Stimulated activated naive CD8-positive, alpha-beta T cell treated with anti-CD3 and anti-CD28 coated beads, Interleukin-15, amount 100 ng/mL, for 72 hours (primary cell): ENCODE data around the gene ATP1A4.
"Not testable (repeated sequence)": the region's sequence is repeated elsewhere in the genome, so short reads cannot be mapped to it uniquely, and the experiment has no call there.

Experiments used
- ATAC-seq: fragments of 150-1000 bp; cut with Tn5 transposase; 2 replicates; pipeline ENCODE4 v1.10.0; 2021; ENCODE audit warnings: mild to moderate bottlenecking, moderate library complexity
- DNase-seq, 2 donors: peaks; one replicate each; pipeline ENCODE4 v3.0.0; 2021 to 2022
- H3K27ac Mint-ChIP-seq, 2 donors: one replicate each; pipeline ENCODE4 v1.8.0; 2022; ENCODE audit warnings: mild to moderate bottlenecking in 2 of 2, mixed read lengths in 2 of 2, moderate library complexity in 2 of 2
- H3K27me3 Mint-ChIP-seq: one replicate; pipeline ENCODE4 v1.8.0; 2022; ENCODE audit warnings: mixed read lengths
- H3K4me1 Mint-ChIP-seq: one replicate; pipeline ENCODE4 v1.8.0; 2022; ENCODE audit warnings: mild to moderate bottlenecking, mixed read lengths
- H3K4me3 Mint-ChIP-seq, 2 donors: one replicate each; pipeline ENCODE4 v1.8.0; 2022; ENCODE audit warnings: mild to moderate bottlenecking in 2 of 2, mixed read lengths in 2 of 2, moderate library complexity in 1 of 2
- H3K9me3 Mint-ChIP-seq, 2 donors: one replicate each; pipeline ENCODE4 v1.8.0; 2022; ENCODE audit warnings: mixed read lengths in 2 of 2

The ATP1A4 gene

DNA sequence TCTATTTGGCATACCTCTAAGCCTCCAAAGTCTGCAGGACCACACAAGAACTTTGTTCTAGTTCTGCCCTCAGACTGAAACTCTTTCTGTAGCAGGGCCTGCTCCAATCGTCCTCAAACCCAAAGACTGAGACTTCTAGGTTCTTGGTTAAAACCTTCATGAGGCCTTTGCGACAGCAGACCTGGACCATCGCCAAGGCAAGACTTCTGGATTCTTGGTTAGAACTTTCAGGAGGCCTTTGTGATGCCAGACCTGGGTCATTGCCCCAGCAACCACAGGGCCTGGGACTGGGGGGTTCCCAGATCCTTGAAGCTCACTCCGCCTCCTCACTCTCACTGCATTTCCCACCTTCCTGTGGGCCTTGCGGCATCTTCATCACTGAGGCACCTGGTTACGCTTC is at the start of gene ATP1A4:
ATP1A4 (plus strand) TSS at position 301 of the 400 bp plus-strand sequence. CDS start 438 bp downstream, outside the sequence.
- H3K4me3 Mint-ChIP-seq = no peak within 1 kb of the TSS
- no peak for ATAC-seq
- H3K9me3 Mint-ChIP-seq = no peaks in the 10 kb centered on the region
- H3K27me3 Mint-ChIP-seq = no peaks in the 10 kb centered on the region
- no peak for DNase-seq
- no peaks in the 10 kb centered on the region for H3K4me1 Mint-ChIP-seq
- no peak within 1 kb of the TSS for H3K27ac Mint-ChIP-seq

GRCh38 chr1:160101717-160102522 is 49.5 kb upstream of the ATP1A4 start:
- no peak for ATAC-seq
- DNase-seq = no peak
- H3K27ac Mint-ChIP-seq = peak overlapping the region in 1 of 2 donors; percentile 6
- no peaks in the 10 kb centered on the region for H3K9me3 Mint-ChIP-seq
- no peaks in the 10 kb centered on the region for H3K27me3 Mint-ChIP-seq
- peaks cover 57% of the 10 kb centered on the region for H3K4me1 Mint-ChIP-seq
- H3K4me3 Mint-ChIP-seq = peak overlapping the region in 1 of 2 donors; percentile 80

DNA sequence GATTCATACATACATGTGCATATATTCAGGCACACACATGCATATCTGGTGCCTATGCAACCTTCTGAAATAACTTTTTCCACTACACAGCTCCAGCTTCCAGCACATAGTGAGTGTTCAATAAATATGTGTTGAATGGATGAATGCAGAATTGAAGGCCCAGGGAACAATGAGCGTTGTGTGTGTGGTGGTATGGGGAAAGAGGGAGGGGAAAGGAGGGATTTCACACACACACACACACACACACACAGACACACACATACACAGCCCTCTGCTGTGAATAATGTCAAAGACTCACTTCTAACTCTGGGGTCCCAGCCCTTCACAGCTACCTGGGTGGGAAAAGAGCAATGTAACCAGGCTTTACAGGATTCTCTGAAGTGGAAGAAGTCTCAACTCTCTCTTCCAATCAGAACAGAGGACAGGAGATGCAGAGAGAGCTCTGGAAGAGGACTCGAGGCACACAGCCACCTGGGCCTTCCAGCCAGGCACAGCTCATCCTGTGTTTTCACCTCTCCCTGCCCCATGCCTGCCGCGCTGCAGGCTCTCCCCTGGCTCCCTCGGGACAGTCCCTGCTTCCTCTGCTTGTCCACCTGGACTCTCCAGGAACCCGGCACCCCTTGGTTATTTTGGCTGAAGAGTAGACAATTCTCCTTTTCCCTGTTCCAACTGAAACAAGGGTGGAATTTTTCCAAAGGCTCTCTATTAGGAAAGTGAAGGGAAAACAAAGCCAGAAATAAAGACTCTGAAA is 47.6 kb upstream of the ATP1A4 start:
- H3K27ac Mint-ChIP-seq = no peak overlapping the region
- no peak for DNase-seq

GRCh38 chr1:160104486-160104885 is 46.9 kb upstream of the ATP1A4 start:
- ATAC-seq (no peak), DNase-seq (no peak)
- peaks cover 50% of the 10 kb centered on the region for H3K4me1 Mint-ChIP-seq
- no peak overlapping the region for H3K27ac Mint-ChIP-seq
- peaks cover 0 to 5% of the 10 kb centered on the region in 2 donors for H3K9me3 Mint-ChIP-seq
- H3K4me3 Mint-ChIP-seq = no peak overlapping the region
- H3K27me3 Mint-ChIP-seq = no peaks in the 10 kb centered on the region

More for the DNA sequence above, 47.6 kb upstream of the ATP1A4 start:
- Mint-ChIP-seq H3K9me3 (peaks cover 0 to 4% of the 10 kb centered on the region in 2 donors), H3K4me3 (no peak overlapping the region), H3K4me1 (peaks cover 51% of the 10 kb centered on the region), H3K27me3 (no peaks in the 10 kb centered on the region)
- ATAC-seq = no peak

DNA sequence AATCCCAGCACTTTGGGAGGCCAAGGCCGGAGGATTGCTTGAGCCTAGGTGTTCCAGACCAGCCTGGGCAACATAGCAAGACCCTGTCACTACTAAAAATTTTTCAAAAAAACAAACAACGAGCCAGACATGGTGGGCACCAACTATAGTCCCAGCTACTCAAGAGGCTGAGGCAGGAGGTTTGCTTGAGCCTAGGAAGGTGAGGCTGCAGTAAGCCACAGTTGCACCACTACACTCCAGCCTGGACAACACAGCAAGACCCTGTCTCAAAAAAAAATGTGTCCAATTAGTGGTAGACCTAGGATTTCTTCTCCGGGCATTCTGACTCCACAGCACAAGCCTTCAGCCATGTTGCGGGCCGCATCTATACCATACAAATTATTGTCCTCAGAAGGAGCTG is 46.2 kb upstream of the ATP1A4 start:
- H3K27me3 Mint-ChIP-seq = no peaks in the 10 kb centered on the region
- peaks cover 43% of the 10 kb centered on the region for H3K4me1 Mint-ChIP-seq
- no peak overlapping the region for H3K27ac Mint-ChIP-seq
- H3K4me3 Mint-ChIP-seq = no peak overlapping the region
- DNase-seq = no peak
- H3K9me3 Mint-ChIP-seq = peaks cover 0 to 5% of the 10 kb centered on the region in 2 donors
- ATAC-seq = no peak

GRCh38 chr1:160107512-160107911 is 43.9 kb upstream of the ATP1A4 start:
- no peak for DNase-seq
- Mint-ChIP-seq H3K9me3 (peaks cover 0 to 5% of the 10 kb centered on the region in 2 donors), H3K27ac (no peak overlapping the region), H3K27me3 (no peaks in the 10 kb centered on the region), H3K4me1 (peaks cover 20% of the 10 kb centered on the region), H3K4me3 (no peak overlapping the region)
- ATAC-seq = no peak

DNA sequence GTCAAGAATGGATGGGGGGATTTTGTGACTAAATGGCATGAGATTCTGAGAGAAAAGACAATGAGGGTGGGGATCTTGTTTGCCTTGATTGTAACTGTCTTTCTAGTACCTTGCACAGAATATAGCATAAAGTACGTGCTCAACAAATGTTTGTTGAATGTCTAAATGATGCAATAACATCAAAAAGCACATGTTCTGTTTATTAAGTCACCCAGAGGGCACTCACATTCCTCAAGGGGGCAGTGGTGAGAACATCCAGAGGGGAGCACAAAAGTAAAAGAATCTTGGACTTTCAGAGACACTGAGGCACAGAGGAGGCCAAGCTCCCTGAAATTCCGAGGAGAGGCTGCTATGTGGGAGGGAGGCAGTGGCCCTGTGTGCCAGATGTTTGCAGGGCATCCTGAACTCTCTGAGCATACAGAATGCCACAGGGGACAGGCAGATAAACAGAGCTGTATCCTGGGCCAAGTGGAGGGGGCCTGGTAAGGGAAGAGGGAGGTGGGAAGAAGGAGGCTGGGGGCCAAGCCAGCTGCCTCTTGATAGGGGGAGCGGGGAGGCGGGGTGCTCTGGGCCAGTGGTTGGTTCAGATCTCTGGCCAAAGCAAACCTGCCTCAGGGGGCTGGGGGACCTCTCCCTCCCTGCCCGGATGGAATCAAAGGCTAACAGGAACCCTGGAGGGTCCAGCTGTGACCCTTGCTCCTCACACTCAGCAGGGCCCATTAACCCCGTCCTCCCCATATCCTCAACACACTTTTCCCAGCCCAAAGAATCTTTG is 42.3 kb upstream of the ATP1A4 start:
- Mint-ChIP-seq H3K4me1 (peaks cover 9% of the 10 kb centered on the region), H3K4me3 (no peak overlapping the region), H3K27me3 (no peaks in the 10 kb centered on the region), H3K9me3 (peaks cover 0 to 5% of the 10 kb centered on the region in 2 donors), H3K27ac (peak overlapping the region; percentile 93 to 95)
- DNase-seq = peak; percentile 37 to 48
- peak; percentile 62 for ATAC-seq

DNA sequence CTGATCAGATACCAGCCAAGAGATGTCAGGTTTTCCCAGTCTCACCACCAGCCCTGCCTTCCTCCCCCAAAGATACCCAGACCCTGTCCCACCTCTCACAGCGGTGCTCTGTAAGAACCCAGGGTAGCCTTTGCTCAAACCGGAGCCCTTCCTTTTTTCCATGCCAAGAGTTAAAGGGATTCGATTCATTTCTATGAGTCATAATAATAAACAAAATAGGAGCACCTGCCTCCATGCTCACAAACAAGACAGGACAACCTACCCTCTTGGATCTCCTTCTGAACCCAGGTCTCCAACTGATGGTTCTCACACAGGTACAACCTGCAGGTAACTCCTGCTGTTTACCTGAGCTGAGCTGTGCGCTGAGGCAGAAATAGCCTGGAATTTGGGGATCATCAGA is 41.7 kb upstream of the ATP1A4 start:
- Mint-ChIP-seq H3K9me3 (peaks cover 0 to 5% of the 10 kb centered on the region in 2 donors), H3K4me3 (no peak overlapping the region), H3K4me1 (peaks cover 9% of the 10 kb centered on the region), H3K27me3 (no peaks in the 10 kb centered on the region), H3K27ac (peak overlapping the region in 1 of 2 donors; percentile 66)
- DNase-seq (no peak), ATAC-seq (no peak)

GRCh38 chr1:160111462-160111861 is 39.9 kb upstream of the ATP1A4 start:
- DNase-seq, H3K27me3 Mint-ChIP-seq, H3K27ac Mint-ChIP-seq, H3K4me3 Mint-ChIP-seq, H3K4me1 Mint-ChIP-seq, H3K9me3 Mint-ChIP-seq, ATAC-seq: not testable (repeated sequence)

- ATAC-seq (no peak), DNase-seq (no peak)
- Mint-ChIP-seq H3K4me3 (no peak overlapping the region), H3K4me1 (peaks cover 9% of the 10 kb centered on the region), H3K9me3 (peaks cover 0 to 5% of the 10 kb centered on the region in 2 donors), H3K27ac (no peak overlapping the region), H3K27me3 (peaks cover 10% of the 10 kb centered on the region)
These were observed 39.0 kb upstream of the ATP1A4 start for GRCh38 chr1:160112357-160112756.

GRCh38 chr1:160113407-160113806 is 38.0 kb upstream of the ATP1A4 start:
- Mint-ChIP-seq H3K27ac (no peak overlapping the region), H3K4me1 (peaks cover 9% of the 10 kb centered on the region), H3K4me3 (no peak overlapping the region), H3K9me3 (peaks cover 0 to 5% of the 10 kb centered on the region in 2 donors), H3K27me3 (peaks cover 10% of the 10 kb centered on the region)
- DNase-seq = no peak
- ATAC-seq = no peak

DNA sequence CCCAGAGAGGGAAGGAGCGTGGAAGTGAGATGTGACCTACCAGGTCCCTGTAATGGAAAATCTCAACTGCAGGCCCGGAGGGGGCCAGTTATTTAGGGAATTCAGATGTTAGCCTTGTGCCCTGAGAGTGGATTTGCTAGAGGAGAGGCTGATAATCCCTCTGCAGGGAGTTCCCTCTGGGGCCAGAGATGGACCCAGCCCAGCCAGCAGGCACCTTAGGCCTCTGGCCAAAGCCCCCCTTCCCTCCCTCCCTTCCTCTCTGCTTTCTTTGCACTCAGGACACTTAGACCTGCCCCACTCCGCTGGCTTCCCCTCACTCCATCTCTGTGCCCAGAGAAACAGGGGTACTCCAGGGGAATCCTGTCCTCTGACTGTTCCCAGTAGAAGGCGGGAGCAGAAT is 37.3 kb upstream of the ATP1A4 start:
- no peak overlapping the region for H3K4me3 Mint-ChIP-seq
- DNase-seq (no peak), ATAC-seq (no peak)
- H3K27me3 Mint-ChIP-seq = peaks cover 10% of the 10 kb centered on the region
- H3K9me3 Mint-ChIP-seq = no peaks in the 10 kb centered on the region
- peaks cover 3% of the 10 kb centered on the region for H3K4me1 Mint-ChIP-seq
- H3K27ac Mint-ChIP-seq = no peak overlapping the region

- Mint-ChIP-seq H3K27ac (no peak within 1 kb of the TSS), H3K4me3 (no peak within 1 kb of the TSS), H3K4me1 (no peaks in the 10 kb centered on the region), H3K9me3 (no peaks in the 10 kb centered on the region), H3K27me3 (peaks cover 10% of the 10 kb centered on the region)
- DNase-seq (no peak), ATAC-seq (no peak)
These were observed 35.7 kb upstream of the ATP1A4 start, which contains the start of gene ATP1A2 for GRCh38 chr1:160115545-160116282. TSS of gene ATP1A2 (plus strand) at chr1:160115759. CDS start at chr1:160115862, 103 bp downstream.

- Mint-ChIP-seq H3K27ac (no peak overlapping the region), H3K4me1 (no peaks in the 10 kb centered on the region), H3K27me3 (peaks cover 10% of the 10 kb centered on the region), H3K9me3 (no peaks in the 10 kb centered on the region), H3K4me3 (no peak overlapping the region)
- no peak for ATAC-seq
- no peak for DNase-seq
These were observed 34.9 kb upstream of the ATP1A4 start for GRCh38 chr1:160116283-160117147.
